Mammary epithelial cell (primary cell): ENCODE measurements around the gene APBB3.
"Not testable (repeated sequence)": the region's sequence is repeated elsewhere in the genome, so short reads cannot be mapped to it uniquely, and the experiment has no call there.

Experiments
- EZH2 ChIP-seq: IDR thresholded peaks from 2 replicates; pipeline ENCODE4 v1.6.1; 2012; ENCODE audit warnings: low read length, inconsistent platforms, borderline replicate concordance
- TF ChIP-seq, protein P1 (sequence below), 2 donors: IDR thresholded peaks in 1 of 2; conservative IDR thresholded peaks in 1 of 2; 2 replicates each; pipeline ENCODE4 v1.5.1; 2011 to 2012; ENCODE audit warnings: inconsistent platforms in 2 of 2, low read length in 2 of 2, mild to moderate bottlenecking in 2 of 2, control low read depth in 1 of 2, low read depth in 1 of 2; ENCODE audit not compliant: insufficient read depth in 1 of 2; ENCODE audit errors: extremely low read depth in 1 of 2

DNA sequence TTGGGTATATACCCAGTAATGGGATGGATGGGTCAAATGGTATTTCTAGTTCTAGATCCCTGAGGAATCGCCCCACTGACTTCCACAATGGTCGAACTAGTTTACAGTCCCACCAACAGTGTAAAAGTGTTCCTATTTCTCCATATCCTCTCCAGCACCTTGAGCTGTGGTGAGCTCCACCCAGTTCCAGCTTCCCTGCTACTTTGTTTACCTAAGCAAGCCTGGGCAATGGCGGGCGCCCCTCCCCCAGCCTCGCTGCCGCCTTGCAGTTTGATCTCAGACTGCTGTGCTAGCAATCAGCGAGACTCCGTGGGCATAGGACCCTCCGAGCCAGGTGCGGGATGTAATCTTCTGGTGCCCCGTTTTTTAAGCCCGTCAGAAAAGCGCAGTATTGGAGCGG lies 28.7 kb upstream of the APBB3 start:
- TF ChIP-seq, protein P1, sequence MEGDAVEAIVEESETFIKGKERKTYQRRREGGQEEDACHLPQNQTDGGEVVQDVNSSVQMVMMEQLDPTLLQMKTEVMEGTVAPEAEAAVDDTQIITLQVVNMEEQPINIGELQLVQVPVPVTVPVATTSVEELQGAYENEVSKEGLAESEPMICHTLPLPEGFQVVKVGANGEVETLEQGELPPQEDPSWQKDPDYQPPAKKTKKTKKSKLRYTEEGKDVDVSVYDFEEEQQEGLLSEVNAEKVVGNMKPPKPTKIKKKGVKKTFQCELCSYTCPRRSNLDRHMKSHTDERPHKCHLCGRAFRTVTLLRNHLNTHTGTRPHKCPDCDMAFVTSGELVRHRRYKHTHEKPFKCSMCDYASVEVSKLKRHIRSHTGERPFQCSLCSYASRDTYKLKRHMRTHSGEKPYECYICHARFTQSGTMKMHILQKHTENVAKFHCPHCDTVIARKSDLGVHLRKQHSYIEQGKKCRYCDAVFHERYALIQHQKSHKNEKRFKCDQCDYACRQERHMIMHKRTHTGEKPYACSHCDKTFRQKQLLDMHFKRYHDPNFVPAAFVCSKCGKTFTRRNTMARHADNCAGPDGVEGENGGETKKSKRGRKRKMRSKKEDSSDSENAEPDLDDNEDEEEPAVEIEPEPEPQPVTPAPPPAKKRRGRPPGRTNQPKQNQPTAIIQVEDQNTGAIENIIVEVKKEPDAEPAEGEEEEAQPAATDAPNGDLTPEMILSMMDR (conservative IDR thresholded peaks at IDR 0.05 in 1 of 2, IDR thresholded peaks at IDR 0.05 in 1 of 2; ENCODE audit: extremely low read depth in 1 of 2, insufficient read depth in 1 of 2, low read depth in 1 of 2, low read length in 2 of 2): not testable (repeated sequence)
- not testable (repeated sequence) for TF ChIP-seq EZH2
